ENCODE results near the gene CDX1.

The CDX1 gene

GRCh38 chr5:150142185-150142958 is 24.2 kb upstream of the CDX1 start:
- no peak overlapping the region for H3K4me3 ChIP-seq (ENCODE audit: low read depth, low read length)
- no peak for TF ChIP-seq CTCF (IDR thresholded peaks at IDR 0.05; ENCODE audit: borderline replicate concordance, insufficient read depth, low read depth, low read length)

- no peak overlapping the region for H3K4me3 ChIP-seq (ENCODE audit: low read depth, low read length)
- TF ChIP-seq CTCF (IDR thresholded peaks at IDR 0.05; ENCODE audit: borderline replicate concordance, insufficient read depth, low read depth, low read length), result no peak
Measured at GRCh38 chr5:150142959-150143349, 23.6 kb upstream of the CDX1 start.

- no peak overlapping the region for H3K4me3 ChIP-seq (ENCODE audit: low read depth, low read length)
Measured at GRCh38 chr5:150143350-150144245, 23.0 kb upstream of the CDX1 start.

GRCh38 chr5:150144246-150144801 is 22.3 kb upstream of the CDX1 start:
- H3K4me3 ChIP-seq (ENCODE audit: low read depth, low read length), result no peak overlapping the region
- no peak for TF ChIP-seq CTCF (IDR thresholded peaks at IDR 0.05; ENCODE audit: borderline replicate concordance, insufficient read depth, low read depth, low read length)

More at GRCh38 chr5:150143350-150144245, 23.0 kb upstream of the CDX1 start:
- TF ChIP-seq CTCF (IDR thresholded peaks at IDR 0.05; ENCODE audit: borderline replicate concordance, insufficient read depth, low read depth, low read length), result no peak

- no peak for TF ChIP-seq CTCF (IDR thresholded peaks at IDR 0.05; ENCODE audit: borderline replicate concordance, insufficient read depth, low read depth, low read length)
- H3K4me3 ChIP-seq (ENCODE audit: low read depth, low read length), result no peak overlapping the region
Measured at GRCh38 chr5:150144879-150145278, 21.7 kb upstream of the CDX1 start.

- no peak for TF ChIP-seq CTCF (IDR thresholded peaks at IDR 0.05; ENCODE audit: borderline replicate concordance, insufficient read depth, low read depth, low read length)
- no peak overlapping the region for H3K4me3 ChIP-seq (ENCODE audit: low read depth, low read length)
Measured at GRCh38 chr5:150146235-150146634, 20.3 kb upstream of the CDX1 start.
